Measurements from ENCODE around the gene RWDD1. TPM values are rescaled to one million over a fixed set of nuclear protein-coding genes. Genes with fewer than 3 reads are reported as not detected.

Gene RWDD1
- total and polyA plus RNA-seq, 2 of the 13 experiments (the other 11 are each of a cell fraction or from before 2014, with no cell fraction given), result 27.4 to 67.1 TPM

GRCh38 chr6:116570856-116571682 is at the start of gene RWDD1 (continued):
- TF ChIP-seq IRX3 (CRISPR knock-in tag; IDR thresholded peaks at IDR 0.05; ENCODE audit: borderline replicate concordance, low read depth) (peak; percentile 90), KDM6A (CRISPR knock-in tag; IDR thresholded peaks at IDR 0.05; ENCODE audit: low read depth) (no peak), ZNF205 (CRISPR knock-in tag; IDR thresholded peaks at IDR 0.05) (peak; percentile 89), SNAPC5 (CRISPR knock-in tag; IDR thresholded peaks at IDR 0.05; ENCODE audit: borderline replicate concordance) (peak; percentile 84), SMAD9 (CRISPR knock-in tag; IDR thresholded peaks at IDR 0.05) (no peak), MYC (CRISPR knock-in tag; IDR thresholded peaks at IDR 0.05; ENCODE audit: borderline replicate concordance) (peak; percentile 95), RAD51 (IDR thresholded peaks at IDR 0.05; ENCODE audit: borderline replicate concordance) (no peak), MXD1 (CRISPR knock-in tag; IDR thresholded peaks at IDR 0.05) (peak; percentile 97), FOXP4 (CRISPR knock-in tag; IDR thresholded peaks at IDR 0.05) (peak; percentile 71; the same call in 1 of the 2 replicates), SIN3A (IDR thresholded peaks at IDR 0.05; ENCODE audit: borderline replicate concordance, low read depth, low read length) (peak; percentile 95), ZNF337 (CRISPR knock-in tag; IDR thresholded peaks at IDR 0.05; ENCODE audit: borderline replicate concordance, low read depth) (peak; percentile 85; the same call in 1 of the 2 replicates), ZNF567 (CRISPR knock-in tag; IDR thresholded peaks at IDR 0.05; ENCODE audit: borderline replicate concordance) (peak; percentile 96; the same call in 1 of the 2 replicates), ZBTB7B (CRISPR knock-in tag; IDR thresholded peaks at IDR 0.05) (no peak; the same call in 1 of the 2 replicates), NKX3-1 (CRISPR knock-in tag; IDR thresholded peaks at IDR 0.05) (peak; percentile 22; the same call in 1 of the 2 replicates), GLMP (CRISPR knock-in tag; IDR thresholded peaks at IDR 0.05; ENCODE audit: borderline replicate concordance) (no peak), MIXL1 (CRISPR knock-in tag; IDR thresholded peaks at IDR 0.05) (peak; percentile 89), ZBTB4 (CRISPR knock-in tag; IDR thresholded peaks at IDR 0.05; ENCODE audit: borderline replicate concordance) (peak; percentile 96), RARG (CRISPR knock-in tag; IDR thresholded peaks at IDR 0.05; ENCODE audit: low read depth) (0 out of 2 replicates have a peak, but pooled peaks have one; percentile 71), SP4 (CRISPR knock-in tag; IDR thresholded peaks at IDR 0.05) (peak; percentile 86), IRF2 (CRISPR knock-in tag; IDR thresholded peaks at IDR 0.05) (peak; percentile 99), U2AF1 (optimal IDR thresholded peaks at IDR 0.05; ENCODE audit: low read depth, low read length) (no peak), SOX13 (IDR thresholded peaks at IDR 0.05) (no peak), SOX13 (CRISPR knock-in tag; conservative IDR thresholded peaks at IDR 0.05 in 1 of 2, IDR thresholded peaks at IDR 0.05 in 1 of 2) (peak in 1 of 2 experiments; percentile 55; a peak in 2 of 4 replicates)

Data from HepG2 (cell line).